ENCODE data around the gene HERC2. TPM values are rescaled to one million over a fixed set of nuclear protein-coding genes. Genes with fewer than 3 reads are reported as not detected.
A peak's percentile ranks its signal among the peaks of the same experiment; 100 is the strongest.

The HERC2 gene
- total RNA-seq, 1 experiment from 2014 or later = 69.2 TPM

GRCh38 chr15:28094732-28095521, 227.1 kb downstream of the HERC2 start:
- no peak overlapping the region; the same call in 1 of the 2 replicates for H3K14ac ChIP-seq (ENCODE audit: insufficient read depth, low read length)
- no peak overlapping the region for H2BK5ac ChIP-seq (ENCODE audit: insufficient read length, low read length)
- H3K27me3 ChIP-seq (ENCODE audit: insufficient read depth, low read length) = peaks cover 51% of the 10 kb centered on the region
- H4K8ac ChIP-seq (replicated peaks; ENCODE audit: insufficient read length, low read depth, low read length) = no peak overlapping the region
- H3K9me3 Mint-ChIP-seq = peaks cover 18 to 25% of the 10 kb centered on the region in 2 experiments
- no peak overlapping the region for H3K9ac ChIP-seq (ENCODE audit: extremely low read depth, insufficient read length, low read length)
- H2BK20ac ChIP-seq (ENCODE audit: low read depth, low read length, poor library complexity, severe bottlenecking) = no peak overlapping the region
- peaks cover 0 to 3% (median 0%) of the 10 kb centered on the region in 3 experiments; a peak in 3 of 7 replicates for H3K36me3 Mint-ChIP-seq (ENCODE audit: insufficient read depth in 1 of 3, low read depth in 3 of 3)
- H3K4me3 Mint-ChIP-seq = peak overlapping the region; percentile 65 to 88
- no peaks in the 10 kb centered on the region; the same call in 1 of the 2 replicates for H3K4me1 ChIP-seq (ENCODE audit: insufficient read depth, low read length)
- H3K27ac Mint-ChIP-seq = no peak overlapping the region
- peaks cover 91% of the 10 kb centered on the region for H3K27me3 Mint-ChIP-seq (ENCODE audit: low read depth)
- no peak overlapping the region for H3K18ac ChIP-seq (ENCODE audit: insufficient read length, low read depth, low read length)
- peaks cover 24 to 25% of the 10 kb centered on the region in 2 experiments for H3K4me1 Mint-ChIP-seq
- H3K27ac ChIP-seq (ENCODE audit: insufficient read length, low read depth, low read length) = no peak overlapping the region
- no peak overlapping the region for H3K56ac ChIP-seq (ENCODE audit: insufficient read length, low read depth, low read length)
- H3K4ac ChIP-seq (ENCODE audit: low read depth, low read length) = no peak overlapping the region
- H2BK12ac ChIP-seq (ENCODE audit: insufficient read length, low read depth, low read length) = no peak overlapping the region
- H3K79me1 ChIP-seq (ENCODE audit: insufficient read depth, low read depth, low read length, poor library complexity, severe bottlenecking) = no peaks in the 10 kb centered on the region
- H3K79me2 ChIP-seq (ENCODE audit: insufficient read depth, low read length) = no peaks in the 10 kb centered on the region
- WGBS (ENCODE audit: extremely low coverage, insufficient read length, low lambda C conversion rate) = no CpG with 5 or more reads among the region's 76 CpGs
- H3T11ph ChIP-seq (ENCODE audit: low read length) = no peak overlapping the region
- no peaks in the 10 kb centered on the region for H4K20me1 ChIP-seq (ENCODE audit: control insufficient read depth, insufficient read depth, insufficient read length)
- no peak overlapping the region for H2AK5ac ChIP-seq (ENCODE audit: insufficient read length, low read length)
- peak overlapping the region; percentile 58 for H3K4me2 ChIP-seq (ENCODE audit: insufficient read depth, insufficient read length, low read length)
- no peak overlapping the region for H2BK120ac ChIP-seq (ENCODE audit: low read depth, low read length, poor library complexity, severe bottlenecking)
- H4K91ac ChIP-seq (ENCODE audit: insufficient read length, low read depth, low read length) = no peak overlapping the region
- no peak overlapping the region for H2AFZ ChIP-seq (ENCODE audit: low read length)
- DNase-seq = peak; percentile 65
- no peak overlapping the region for H2BK15ac ChIP-seq (ENCODE audit: low read depth, low read length)
- H3K23me2 ChIP-seq (ENCODE audit: insufficient read length, low read depth, low read length, poor library complexity, severe bottlenecking) = peaks cover 17% of the 10 kb centered on the region
- H3K9me3 ChIP-seq (ENCODE audit: control insufficient read depth, low read depth, low read length) = no peaks in the 10 kb centered on the region
- no peak for TF ChIP-seq CTCF (conservative IDR thresholded peaks at IDR 0.05)
- no peak overlapping the region for H4K5ac ChIP-seq (ENCODE audit: insufficient read length, low read depth, low read length)
- H3K23ac ChIP-seq (ENCODE audit: insufficient read length, low read depth, low read length) = no peak overlapping the region

Measured in H9 (cell line).